AG10803 (cell line): ENCODE results near the gene EBF3.

Experiments used
- DNase-seq: peaks from one replicate; pipeline ENCODE4 v3.0.0; 2010; ENCODE audit warnings: low read depth
- H3K4me3 ChIP-seq: 2 replicates; pipeline ENCODE4 v1.5.1; 2011; ENCODE audit warnings: mild to moderate bottlenecking, low read length, control low read depth
- CTCF ChIP-seq: conservative IDR thresholded peaks from 2 replicates; pipeline ENCODE4 v1.5.1; 2011; ENCODE audit warnings: mild to moderate bottlenecking, low read length, control low read depth, inconsistent platforms

The EBF3 gene

GRCh38 chr10:129868449-129869035 lies 95.5 kb downstream of the EBF3 start:
- H3K4me3 ChIP-seq: no peak overlapping the region
- TF ChIP-seq CTCF: no peak
- DNase-seq: no peak

- H3K4me3 ChIP-seq: no peak overlapping the region
- no peak for DNase-seq
- no peak for TF ChIP-seq CTCF
Measured at GRCh38 chr10:129867631-129868179, 96.4 kb downstream of the EBF3 start.

- DNase-seq: no peak
- no peak for TF ChIP-seq CTCF
Measured at GRCh38 chr10:129866894-129867293, 97.2 kb downstream of the EBF3 start.

GRCh38 chr10:129865960-129866359 lies 98.1 kb downstream of the EBF3 start:
- TF ChIP-seq CTCF: no peak
- no peak overlapping the region for H3K4me3 ChIP-seq

More at GRCh38 chr10:129866894-129867293, 97.2 kb downstream of the EBF3 start:
- H3K4me3 ChIP-seq: no peak overlapping the region

GRCh38 chr10:129865413-129865812 lies 98.7 kb downstream of the EBF3 start:
- H3K4me3 ChIP-seq: no peak overlapping the region
- no peak for DNase-seq
- TF ChIP-seq CTCF: no peak

More at GRCh38 chr10:129865960-129866359, 98.1 kb downstream of the EBF3 start:
- DNase-seq: no peak

GRCh38 chr10:129864601-129865126 lies 99.4 kb downstream of the EBF3 start:
- no peak overlapping the region for H3K4me3 ChIP-seq
- DNase-seq: peak; percentile 8
- no peak for TF ChIP-seq CTCF

GRCh38 chr10:129864082-129864481 lies 100.0 kb downstream of the EBF3 start:
- no peak for TF ChIP-seq CTCF
- DNase-seq: no peak
- no peak overlapping the region for H3K4me3 ChIP-seq
